Common myeloid progenitor, CD34-positive (primary cell): ENCODE measurements around the gene AIFM3.
A peak's percentile ranks its signal among the peaks of the same experiment; 100 is the strongest.

Experiments used
- CTCF ChIA-PET: fragments of 350-600 bp; sonication (Branson Sonifier 250); formaldehyde crosslinking; loops from one replicate; lab custom pipeline; 2021; ENCODE audit warnings: antibody characterized with exemption; lab: Charles Lee
- POLR2A ChIA-PET: fragments of 350-600 bp; sonication (Branson Sonifier 250); formaldehyde crosslinking; loops from one replicate; lab custom pipeline; 2021; ENCODE audit warnings: antibody characterized with exemption; lab: Charles Lee
- DNase-seq, 3 donors: peaks; one replicate each; pipeline versions ENCODE4 v3.0.0 to v3.0.0-alpha.2; 2013
- H3K27ac ChIP-seq, 2 experiments: 1 replicate in 1 of 2; 2 replicates in 1 of 2; pipeline ENCODE4 v1.7.0; 2013; ENCODE audit warnings: inconsistent platforms in 2 of 2, low read length in 2 of 2, mild to moderate bottlenecking in 2 of 2, low read depth in 1 of 2, moderate library complexity in 1 of 2; ENCODE audit not compliant: severe bottlenecking in 2 of 2, insufficient read depth in 1 of 2, poor library complexity in 1 of 2
- H3K27me3 ChIP-seq, 5 experiments: replicated peaks in 2 of 5; 1 replicate in 3 of 5; 2 replicates in 2 of 5; pipeline versions ENCODE4 v1.6.1 to v1.7.0; 2013; ENCODE audit warnings: low read length in 4 of 5, mild to moderate bottlenecking in 2 of 5, moderate library complexity in 2 of 5, inconsistent platforms in 1 of 5; ENCODE audit not compliant: insufficient read depth in 5 of 5, control insufficient read depth in 4 of 5
- H3K36me3 ChIP-seq, 4 experiments: 1 replicate in 2 of 4; 2 replicates in 2 of 4; pipeline versions ENCODE4 v1.6.1 to v1.7.0; 2013; ENCODE audit warnings: low read length in 3 of 4, control low read depth in 1 of 4, mild to moderate bottlenecking in 1 of 4; ENCODE audit not compliant: control insufficient read depth in 4 of 4, insufficient read depth in 4 of 4
- H3K4me1 ChIP-seq, 4 experiments: 1 replicate in 3 of 4; 2 replicates in 1 of 4; pipeline versions ENCODE4 v1.6.1 to v1.7.1; 2013; ENCODE audit warnings: low read length in 3 of 4, mild to moderate bottlenecking in 3 of 4, control low read depth in 1 of 4, inconsistent platforms in 1 of 4, moderate library complexity in 1 of 4; ENCODE audit not compliant: control insufficient read depth in 4 of 4, insufficient read depth in 4 of 4; ENCODE audit errors: control extremely low read depth in 1 of 4
- H3K4me3 ChIP-seq, 7 experiments: 1 replicate in 4 of 7; 2 replicates in 3 of 7; pipeline versions ENCODE4 v1.5.1 to v1.7.0; 2013; ENCODE audit warnings: mild to moderate bottlenecking in 7 of 7, low read length in 6 of 7, moderate library complexity in 6 of 7, inconsistent platforms in 2 of 7, low read depth in 2 of 7, control low read depth in 1 of 7; ENCODE audit not compliant: insufficient read depth in 4 of 7, control insufficient read depth in 1 of 7; ENCODE audit errors: extremely low read depth in 1 of 7
- H3K9me3 ChIP-seq, 5 experiments: 1 replicate in 4 of 5; 2 replicates in 1 of 5; pipeline versions ENCODE4 v1.6.1 to v1.7.1; 2013; ENCODE audit warnings: low read length in 4 of 5, mild to moderate bottlenecking in 2 of 5, inconsistent platforms in 1 of 5, low read depth in 1 of 5, moderate library complexity in 1 of 5; ENCODE audit not compliant: control insufficient read depth in 4 of 5, insufficient read depth in 2 of 5; ENCODE audit errors: control extremely low read depth in 1 of 5
- WGBS: methylation state at CpG from one replicate; pipeline ENCODE4 v1.1.5; 2013; ENCODE audit not compliant: insufficient coverage; 5-methylcytosine and 5-hydroxymethylcytosine counted together

The AIFM3 gene

DNA sequence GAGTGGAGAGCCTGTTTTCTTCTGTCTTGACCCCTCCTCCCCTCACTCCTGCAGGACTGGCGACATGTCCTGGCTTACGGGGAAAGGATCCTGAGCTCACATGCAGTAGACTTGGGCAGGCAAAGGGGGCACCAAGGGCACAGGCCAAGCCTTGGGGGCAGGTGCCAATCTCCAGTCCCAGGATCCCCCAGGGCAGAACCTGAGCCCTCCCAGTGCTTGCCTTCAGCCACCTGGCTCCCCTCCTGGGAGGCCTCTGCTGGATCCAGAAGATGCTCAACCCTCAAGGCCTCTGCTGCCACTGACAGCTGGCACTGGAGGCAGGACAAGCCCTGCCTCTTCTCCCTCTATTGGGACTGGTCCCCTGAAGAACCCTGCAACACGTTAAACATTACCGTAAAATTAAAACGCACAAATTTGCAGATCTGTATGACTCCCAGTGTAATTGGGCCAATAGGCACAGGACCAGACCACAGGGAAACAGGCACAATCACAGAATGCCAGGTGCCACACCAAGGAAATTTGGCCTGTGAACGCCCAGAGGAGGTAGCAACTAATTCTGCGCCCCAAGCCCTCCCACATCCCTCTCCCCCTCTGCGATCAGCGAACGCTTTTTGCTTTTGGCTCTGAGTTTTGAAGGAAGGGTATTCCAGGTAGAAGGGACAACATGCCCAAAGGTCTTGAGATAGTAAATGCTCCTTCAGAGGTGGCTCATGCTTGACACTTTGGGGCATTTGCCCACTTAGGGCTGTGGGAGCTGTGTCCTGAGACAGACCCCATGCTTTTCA lies 14.1 kb downstream of the AIFM3 start:
- Histone ChIP-seq H3K27me3 (no peaks in the 10 kb centered on the region), H3K27ac (peak overlapping the region; percentile 64 to 94), H3K36me3 (peaks cover 0 to 14% (median 12%) of the 10 kb centered on the region in 4 experiments), H3K9me3 (peaks cover 0 to 10% (median 0%) of the 10 kb centered on the region in 5 experiments), H3K4me1 (peaks cover 9 to 38% (median 30%) of the 10 kb centered on the region in 4 experiments), H3K4me3 (peak overlapping the region in 6 of 7 experiments; percentile 71 to 89 (median 87))
- no peak for DNase-seq
- 73% methylated on average over 7 of the region's 10 CpGs for WGBS
- POLR2A ChIA-PET, result no interaction called here
- CTCF ChIA-PET, result interaction anchor here (0.8 to 4.1 kb wide), 9 partner anchors 9 to 136 kb away, joined by 3 to 12 read pairs (median 3); partner anchors contain the start of gene THAP7

DNA sequence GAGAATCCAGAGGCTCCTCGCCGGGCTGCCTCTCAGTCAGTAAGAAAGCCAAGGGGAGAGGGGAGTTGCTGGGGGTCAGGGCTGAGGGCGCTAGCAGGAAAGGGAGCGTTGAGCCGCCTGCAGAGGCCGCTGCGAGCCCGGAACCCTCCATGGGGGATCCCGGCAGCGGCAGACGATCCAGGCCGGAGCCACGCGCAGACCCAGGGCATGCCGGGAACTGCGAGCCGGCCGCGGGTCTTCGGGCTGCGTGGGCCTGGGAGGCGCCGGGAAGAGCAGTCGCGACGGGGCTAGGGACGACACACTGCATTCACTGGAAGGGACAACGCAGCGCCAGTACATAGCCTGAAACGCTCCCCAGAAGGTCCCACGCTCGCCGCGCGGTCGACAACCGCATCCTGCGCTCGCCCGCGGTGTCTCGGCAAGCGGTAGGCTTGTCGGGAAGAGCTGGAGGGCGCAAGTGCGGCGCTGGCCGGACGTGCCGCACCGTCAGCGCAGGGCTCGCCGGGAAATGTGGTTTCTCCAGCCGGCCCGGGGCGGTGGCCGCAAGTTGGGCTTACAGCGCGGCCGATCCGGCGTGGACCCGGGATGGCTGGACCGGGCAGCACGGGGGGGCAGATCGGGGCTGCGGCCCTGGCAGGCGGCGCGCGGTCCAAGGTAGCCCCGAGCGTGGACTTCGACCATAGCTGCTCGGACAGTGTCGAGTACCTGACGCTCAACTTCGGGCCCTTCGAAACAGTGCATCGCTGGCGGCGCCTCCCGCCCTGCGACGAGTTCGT lies 14.9 kb downstream of the AIFM3 start, which contains the start of gene LZTR1:
Gene LZTR1 (plus strand): TSS at position 511 of the 776 bp plus-strand sequence. CDS start 75 bp downstream, at position 586.
- CTCF ChIA-PET, result interaction anchor here (0.6 to 4.1 kb wide), 13 partner anchors 9 to 136 kb away, joined by 3 to 12 read pairs (median 3); partner anchors contain the start of gene P2RX6
- DNase-seq, result peak; percentile 69 to 83 (median 72)
- Histone ChIP-seq H3K27me3 (no peaks in the 10 kb centered on the region), H3K9me3 (peaks cover 0 to 10% (median 0%) of the 10 kb centered on the region in 5 experiments), H3K4me3 (peak within 1 kb of the TSS; percentile 65 to 89 (median 87)), H3K27ac (peak within 1 kb of the TSS; percentile 64 to 94), H3K4me1 (peaks cover 9 to 38% (median 30%) of the 10 kb centered on the region in 4 experiments), H3K36me3 (peaks cover 0 to 18% (median 16%) of the 10 kb centered on the region in 4 experiments)
- whole genome bisulfite sequencing, result under 1% methylated on average over 86 of the region's 87 CpGs
- POLR2A ChIA-PET, result interaction anchor here (0.7 to 0.8 kb wide), 2 partner anchors 17 to 21 kb away, joined by 3 read pairs; no protein-coding TSS in a partner anchor

DNA sequence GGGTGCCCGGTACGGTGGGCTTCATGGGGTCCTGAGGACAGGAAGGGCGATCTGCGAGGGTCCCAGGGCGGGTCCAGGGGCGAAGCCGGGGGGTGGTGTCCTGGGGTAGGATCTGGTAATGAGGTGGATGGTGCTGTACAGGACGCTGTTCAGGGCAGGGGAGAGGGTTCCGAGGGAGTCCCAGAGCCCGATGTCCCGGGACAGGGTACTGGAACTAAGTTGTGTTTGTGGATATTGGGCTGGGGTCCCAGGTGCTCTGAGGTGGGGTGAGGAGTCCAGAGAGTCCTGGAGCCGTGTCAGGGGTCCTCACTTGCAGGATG lies 15.5 kb downstream of the AIFM3 start:
- no peaks in the 10 kb centered on the region for H3K27me3 ChIP-seq
- peaks cover 9 to 38% (median 30%) of the 10 kb centered on the region in 4 experiments for H3K4me1 ChIP-seq
- no peak for DNase-seq
- peak overlapping the region; percentile 65 to 89 (median 87) for H3K4me3 ChIP-seq
- peaks cover 0 to 10% (median 0%) of the 10 kb centered on the region in 5 experiments for H3K9me3 ChIP-seq
- H3K36me3 ChIP-seq, result peaks cover 0 to 21% (median 17%) of the 10 kb centered on the region in 4 experiments
- 2% methylated on average over 12 of the region's 12 CpGs for WGBS
- ChIA-PET CTCF (interaction anchor here (0.6 to 4.1 kb wide), 10 partner anchors 8 to 137 kb away, joined by 3 to 12 read pairs (median 3); partner anchors contain the start of gene P2RX6), POLR2A (interaction anchor here (0.8 kb wide), 1 partner anchor 21 kb away, joined by 3 read pairs; no protein-coding TSS in a partner anchor)
- peak overlapping the region in 1 of 2 experiments; percentile 94 for H3K27ac ChIP-seq

DNA sequence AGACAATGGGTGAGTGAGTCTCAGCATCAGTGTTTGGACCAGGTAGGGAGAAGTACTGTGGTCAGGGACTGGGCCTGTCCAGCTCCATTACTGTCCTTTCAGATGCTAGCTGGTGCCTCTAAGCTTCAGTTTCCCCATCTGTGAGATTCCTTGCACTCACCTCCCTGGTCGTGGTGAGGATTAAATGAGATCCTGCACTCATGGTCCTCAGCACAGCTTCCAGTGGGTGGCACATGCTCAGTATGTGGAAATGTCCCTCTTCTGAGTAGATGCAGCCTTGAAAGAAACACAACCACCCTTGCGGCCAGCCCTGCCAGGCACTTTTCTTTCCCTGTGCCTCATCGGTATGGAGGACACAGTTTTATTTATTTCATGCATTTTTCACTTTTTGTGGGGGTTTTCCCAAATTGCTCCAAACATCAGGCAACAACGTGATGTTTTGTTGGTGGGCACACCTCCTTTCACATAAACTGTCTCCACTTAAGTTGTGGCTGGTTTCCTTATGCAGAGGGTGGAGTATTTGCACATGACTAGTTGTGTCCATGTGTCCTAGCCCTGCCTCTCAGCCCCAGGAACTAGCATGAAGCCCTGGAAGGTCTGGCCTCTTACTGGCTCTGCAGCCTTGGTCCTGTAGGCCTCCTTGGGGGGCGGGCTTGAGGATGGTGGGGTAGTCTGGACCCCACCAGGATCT lies 16.2 kb downstream of the AIFM3 start:
- Histone ChIP-seq H3K27me3 (no peaks in the 10 kb centered on the region), H3K4me1 (peaks cover 9 to 38% (median 30%) of the 10 kb centered on the region in 4 experiments), H3K9me3 (peaks cover 0 to 9% (median 0%) of the 10 kb centered on the region in 5 experiments), H3K27ac (peak overlapping the region in 1 of 2 experiments; percentile 94), H3K4me3 (peak overlapping the region in 6 of 7 experiments; percentile 71 to 89 (median 87)), H3K36me3 (peaks cover 2 to 28% (median 21%) of the 10 kb centered on the region in 4 experiments)
- CTCF ChIA-PET, result interaction anchor here (1.2 to 4.1 kb wide), 2 partner anchors 8 to 60 kb away, joined by 3 to 12 read pairs; no protein-coding TSS in a partner anchor
- DNase-seq, result no peak
- WGBS, result 93% methylated on average over 4 of the region's 5 CpGs
- POLR2A ChIA-PET, result no interaction called here

DNA sequence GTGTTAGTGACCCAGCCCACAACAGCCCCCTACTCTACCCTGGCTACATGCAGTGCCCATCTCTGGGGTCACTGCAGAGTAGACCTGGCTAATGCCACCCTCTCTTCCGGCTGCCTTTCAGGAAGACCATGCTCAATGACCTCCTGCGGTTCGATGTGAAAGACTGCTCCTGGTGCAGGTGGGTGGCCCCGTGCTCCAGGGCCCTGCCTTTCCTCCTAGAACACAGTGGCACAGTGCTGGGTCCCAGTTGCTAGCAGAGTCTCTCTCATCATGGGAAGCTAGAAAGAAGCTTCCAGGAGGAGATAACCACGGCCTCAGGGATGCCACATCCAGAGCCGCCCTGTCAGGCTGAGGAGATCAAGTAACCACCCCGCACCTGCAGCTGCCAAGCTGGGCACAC lies 18.7 kb downstream of the AIFM3 start:
- H3K27me3 ChIP-seq, result no peaks in the 10 kb centered on the region
- no peak overlapping the region for H3K27ac ChIP-seq
- H3K4me1 ChIP-seq, result peaks cover 9 to 30% (median 24%) of the 10 kb centered on the region in 4 experiments
- WGBS, result 95% methylated on average over 7 of the region's 7 CpGs
- H3K36me3 ChIP-seq, result peaks cover 2 to 44% (median 26%) of the 10 kb centered on the region in 4 experiments
- no peak overlapping the region for H3K4me3 ChIP-seq
- ChIA-PET CTCF (no interaction called here), POLR2A (no interaction called here)
- H3K9me3 ChIP-seq, result no peaks in the 10 kb centered on the region
- no peak for DNase-seq

DNA sequence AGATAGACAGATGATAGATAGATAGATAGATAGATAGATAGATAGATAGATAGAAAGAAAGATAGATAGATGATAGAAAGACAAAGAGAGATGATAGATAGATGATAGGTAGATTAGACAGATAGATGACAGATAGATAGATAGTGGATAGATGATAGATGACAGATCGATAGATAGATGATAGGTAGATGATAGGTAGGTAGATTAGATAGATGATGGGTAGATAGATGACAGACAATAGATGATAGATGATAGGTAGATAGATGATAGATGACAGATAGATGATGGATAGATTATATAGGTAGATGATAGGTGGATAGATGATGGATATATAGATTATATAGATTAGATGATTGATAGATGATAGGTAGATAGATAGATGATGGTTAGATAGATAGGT lies 19.3 kb downstream of the AIFM3 start:
- H3K27me3 ChIP-seq, result no peaks in the 10 kb centered on the region
- H3K4me1 ChIP-seq, result peaks cover 6 to 24% (median 18%) of the 10 kb centered on the region in 4 experiments
- no peak overlapping the region for H3K27ac ChIP-seq
- POLR2A ChIA-PET, result no interaction called here
- DNase-seq, result no peak
- no peaks in the 10 kb centered on the region for H3K9me3 ChIP-seq
- peaks cover 2 to 50% (median 29%) of the 10 kb centered on the region in 4 experiments for H3K36me3 ChIP-seq
- WGBS, result 92% methylated on average over 1 of the region's 1 CpG
- H3K4me3 ChIP-seq, result no peak overlapping the region
- CTCF ChIA-PET, result no interaction called here
